Brain microvascular endothelial cell (primary cell): Measurements from ENCODE around the gene DERA.
"Not testable (repeated sequence)": the region's sequence is repeated elsewhere in the genome, so short reads cannot be mapped to it uniquely, and the experiment has no call there.

ENCODE experiments used
- DNase-seq: peaks from one replicate; pipeline ENCODE4 v3.0.0-alpha.2; 2020
- H3K27ac ChIP-seq: fragments of 250-450 bp; sonication (Bioruptor Pico); 2 replicates; pipeline ENCODE4 v1.5.1; 2020; ENCODE audit warnings: mild to moderate bottlenecking, moderate library complexity
- H3K27me3 ChIP-seq: fragments of 250-450 bp; sonication (Bioruptor Pico); replicated peaks from 2 replicates; pipeline ENCODE4 v1.5.1; 2020; ENCODE audit warnings: mild to moderate bottlenecking
- H3K36me3 ChIP-seq: fragments of 250-450 bp; sonication (Bioruptor Pico); replicated peaks from 2 replicates; pipeline ENCODE4 v1.5.1; 2020; ENCODE audit warnings: mild to moderate bottlenecking
- H3K4me3 ChIP-seq: 2 replicates; pipeline ENCODE4 v1.5.1; 2011; ENCODE audit warnings: low read depth, mild to moderate bottlenecking, control low read depth, low read length, moderate library complexity
- in situ Hi-C: cut with HindIII; loops from 2 replicates; pipeline ENCODE4 v1.10.0; 2017; ENCODE audit warnings: low sequenced_read_pairs, low pct_ligation_motif_present
- TF ChIP-seq, protein P1 (sequence below): IDR thresholded peaks from 2 replicates; pipeline ENCODE4 v1.5.1; 2011; ENCODE audit warnings: low read depth, mild to moderate bottlenecking, moderate library complexity, low read length, control low read depth, inconsistent platforms; ENCODE audit errors: missing control alignments

DERA gene

DNA sequence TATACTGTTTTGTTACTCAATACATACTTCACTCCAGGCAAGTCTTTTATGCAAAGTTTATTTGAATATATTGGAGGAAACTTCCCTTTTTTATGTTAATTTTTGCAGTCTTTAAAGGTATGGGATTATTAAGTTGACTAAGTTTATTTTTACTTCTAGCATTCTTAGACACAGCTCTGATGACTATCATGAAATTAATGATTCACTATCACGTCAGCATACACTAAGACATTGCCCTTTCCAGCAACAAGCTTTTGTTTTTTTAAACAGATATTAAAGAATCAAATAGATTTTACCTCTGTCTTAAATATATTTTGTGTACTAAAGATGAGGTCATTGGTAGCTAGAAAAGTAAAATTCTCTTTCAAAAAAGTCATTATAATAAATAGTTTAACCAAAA is 52.1 kb downstream of the DERA start:
- TF ChIP-seq, protein P1, sequence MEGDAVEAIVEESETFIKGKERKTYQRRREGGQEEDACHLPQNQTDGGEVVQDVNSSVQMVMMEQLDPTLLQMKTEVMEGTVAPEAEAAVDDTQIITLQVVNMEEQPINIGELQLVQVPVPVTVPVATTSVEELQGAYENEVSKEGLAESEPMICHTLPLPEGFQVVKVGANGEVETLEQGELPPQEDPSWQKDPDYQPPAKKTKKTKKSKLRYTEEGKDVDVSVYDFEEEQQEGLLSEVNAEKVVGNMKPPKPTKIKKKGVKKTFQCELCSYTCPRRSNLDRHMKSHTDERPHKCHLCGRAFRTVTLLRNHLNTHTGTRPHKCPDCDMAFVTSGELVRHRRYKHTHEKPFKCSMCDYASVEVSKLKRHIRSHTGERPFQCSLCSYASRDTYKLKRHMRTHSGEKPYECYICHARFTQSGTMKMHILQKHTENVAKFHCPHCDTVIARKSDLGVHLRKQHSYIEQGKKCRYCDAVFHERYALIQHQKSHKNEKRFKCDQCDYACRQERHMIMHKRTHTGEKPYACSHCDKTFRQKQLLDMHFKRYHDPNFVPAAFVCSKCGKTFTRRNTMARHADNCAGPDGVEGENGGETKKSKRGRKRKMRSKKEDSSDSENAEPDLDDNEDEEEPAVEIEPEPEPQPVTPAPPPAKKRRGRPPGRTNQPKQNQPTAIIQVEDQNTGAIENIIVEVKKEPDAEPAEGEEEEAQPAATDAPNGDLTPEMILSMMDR, result no peak
- no peaks in the 10 kb centered on the region for H3K27me3 ChIP-seq
- no peak overlapping the region for H3K4me3 ChIP-seq
- peak overlapping the region; percentile 29 for H3K27ac ChIP-seq
- in situ Hi-C loops, result no loop called here
- no peaks in the 10 kb centered on the region for H3K36me3 ChIP-seq
- DNase-seq, result no peak

DNA sequence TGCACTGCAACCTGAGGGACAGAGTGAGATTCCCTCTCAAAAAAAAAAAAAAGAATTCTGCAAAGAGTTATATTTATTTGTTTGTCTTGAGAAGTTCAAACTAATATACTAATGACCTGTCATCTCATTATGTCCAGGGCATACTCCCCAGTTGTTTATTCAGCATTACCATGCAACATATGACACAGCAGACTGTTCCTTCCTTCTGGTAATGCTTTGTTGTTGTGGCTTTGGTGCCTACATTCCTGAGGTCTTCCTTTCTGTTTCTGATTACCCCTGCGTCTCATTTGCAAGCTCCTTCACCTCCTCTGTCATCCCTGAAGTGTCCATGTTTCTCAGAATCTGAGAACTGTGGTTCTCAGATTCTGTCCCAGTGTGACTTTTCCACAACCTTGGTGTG is 55.3 kb downstream of the DERA start:
- no peak overlapping the region for H3K27ac ChIP-seq
- in situ Hi-C loops, result no loop called here
- no peaks in the 10 kb centered on the region for H3K36me3 ChIP-seq
- TF ChIP-seq, protein P1, result no peak
- peak; percentile 43 for DNase-seq
- H3K27me3 ChIP-seq, result no peaks in the 10 kb centered on the region
- no peak overlapping the region for H3K4me3 ChIP-seq

DNA sequence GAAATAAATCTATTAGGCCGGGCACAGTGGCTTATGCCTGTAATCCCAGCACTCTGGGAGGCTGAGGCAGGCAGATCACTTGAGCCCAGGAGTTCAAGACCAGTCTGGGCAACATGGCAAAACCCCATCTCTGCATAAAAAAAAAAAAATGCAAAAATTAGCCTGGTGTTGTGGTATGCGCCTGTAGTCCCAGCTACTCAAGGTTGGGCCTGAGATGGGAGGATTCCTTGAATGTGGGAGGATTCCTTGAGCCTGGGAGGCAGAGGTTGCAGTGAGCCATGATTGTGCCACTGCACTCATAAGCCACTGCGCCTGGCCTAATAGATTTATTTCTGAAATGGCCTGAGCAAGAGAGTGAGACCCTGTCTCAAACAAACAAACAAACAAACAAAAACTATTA is 55.9 kb downstream of the DERA start:
- DNase-seq, H3K27ac ChIP-seq, H3K27me3 ChIP-seq, in situ Hi-C loops, H3K36me3 ChIP-seq, H3K4me3 ChIP-seq: not testable (repeated sequence)

DNA sequence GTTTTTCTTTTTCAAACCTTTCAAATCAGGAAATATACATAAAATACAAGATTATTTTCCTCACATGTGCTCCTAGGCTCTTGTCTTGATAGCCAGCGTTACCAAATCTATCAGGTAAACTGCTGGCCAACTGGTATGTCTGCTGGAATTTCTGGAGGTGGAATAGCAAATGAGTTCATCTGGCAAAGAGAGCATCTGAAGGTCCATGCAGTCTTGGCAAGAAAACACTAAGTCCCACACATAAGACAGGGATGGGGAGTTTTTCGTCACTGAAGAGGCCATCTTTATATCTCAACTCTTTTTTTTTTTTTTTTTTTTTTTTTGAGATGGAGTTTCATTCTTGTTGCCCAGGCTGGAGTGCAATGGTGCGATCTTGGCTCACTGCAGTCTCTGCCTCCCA is 60.1 kb downstream of the DERA start:
- DNase-seq, result no peak
- Histone ChIP-seq H3K27me3 (no peaks in the 10 kb centered on the region), H3K27ac (no peak overlapping the region), H3K36me3 (no peaks in the 10 kb centered on the region), H3K4me3 (no peak overlapping the region)
- TF ChIP-seq, protein P1, result no peak
- in situ Hi-C loops, result no loop called here

DNA sequence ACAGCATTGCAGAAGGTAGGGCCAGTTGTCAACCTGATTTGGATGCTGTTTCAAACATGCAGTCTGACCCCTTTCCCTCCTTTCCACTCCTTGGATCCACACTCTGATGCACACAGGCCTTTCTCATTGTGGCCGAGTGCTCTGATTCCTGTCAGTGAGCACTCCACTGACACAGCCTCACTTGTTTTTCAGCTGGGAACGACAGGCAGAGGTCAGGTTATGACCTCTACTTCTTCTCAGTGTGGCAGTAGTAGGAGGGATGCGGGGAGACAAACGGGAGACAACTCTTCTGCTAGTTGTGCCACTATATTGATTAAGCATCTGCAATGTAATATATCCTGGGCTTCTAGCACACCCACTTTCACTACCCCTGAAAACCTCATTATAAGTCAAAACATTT is 61.8 kb downstream of the DERA start:
- Histone ChIP-seq H3K36me3 (no peaks in the 10 kb centered on the region), H3K27me3 (no peaks in the 10 kb centered on the region), H3K27ac (no peak overlapping the region), H3K4me3 (no peak overlapping the region)
- in situ Hi-C loops, result no loop called here
- TF ChIP-seq, protein P1, result no peak
- no peak for DNase-seq

DNA sequence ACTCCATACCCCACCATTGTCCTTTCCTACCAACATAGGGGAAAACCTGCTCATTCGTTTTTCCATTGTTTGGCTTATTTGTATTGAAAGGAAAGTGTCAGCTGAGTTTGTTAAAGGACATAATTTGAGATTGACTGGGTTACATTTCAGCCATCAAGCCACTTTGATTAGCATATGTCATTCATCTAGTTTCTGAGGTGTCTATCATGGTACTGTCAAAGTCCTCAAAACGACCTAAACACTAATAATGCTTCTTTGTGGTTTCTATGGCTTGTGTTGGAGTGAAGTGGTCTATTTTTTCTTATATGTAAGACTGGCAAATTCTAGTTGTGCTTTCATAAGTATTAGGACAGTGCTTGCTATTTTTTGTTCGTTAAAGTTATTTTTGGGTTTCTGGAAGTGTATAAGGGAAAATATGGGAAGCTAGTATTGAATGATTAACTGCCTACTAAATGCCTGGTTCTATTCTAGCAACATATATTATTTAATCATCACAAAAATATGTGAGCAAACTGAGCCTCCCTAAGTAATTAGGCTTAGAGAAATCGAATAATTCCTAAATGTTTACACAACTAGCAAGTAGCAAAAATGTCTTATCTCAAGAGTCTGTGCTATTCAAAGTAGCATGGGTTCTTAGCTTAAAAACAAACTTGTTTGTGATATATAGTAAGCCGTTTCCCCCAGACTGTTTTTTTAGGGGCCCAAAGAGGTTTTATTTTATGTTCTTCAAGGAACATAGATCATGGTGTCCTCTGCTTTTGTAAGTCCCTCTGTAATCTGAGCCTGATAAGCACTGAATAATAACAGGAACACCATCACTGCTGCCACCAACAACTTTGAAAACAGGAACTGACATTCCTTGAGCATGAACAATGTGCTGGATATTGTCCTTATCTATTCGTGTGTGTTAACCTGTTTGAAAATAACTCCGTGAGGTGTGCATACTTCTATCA is 67.1 kb downstream of the DERA start:
- TF ChIP-seq, protein P1, result no peak
- DNase-seq, result peak; percentile 79
- Histone ChIP-seq H3K36me3 (no peaks in the 10 kb centered on the region), H3K27me3 (no peaks in the 10 kb centered on the region), H3K27ac (peak overlapping the region; percentile 66), H3K4me3 (no peak overlapping the region)
- in situ Hi-C loops, result no loop called here
